DND-41 (cell line): ENCODE measurements around the gene ZSCAN4.

Source experiments
- ATAC-seq: fragments of 200-7000 bp; cut with Tn5 transposase; 3 replicates; pipeline ENCODE4 v1.9.1; 2021; ENCODE audit warnings: low read depth; ENCODE audit not compliant: insufficient read depth
- DNase-seq: peaks from one replicate; pipeline ENCODE4 v3.0.0-alpha.2; 2020
- H2AFZ ChIP-seq: 2 replicates; pipeline ENCODE4 v1.6.0; 2012; ENCODE audit warnings: low read depth, low read length
- H3K27ac ChIP-seq: 2 replicates; pipeline ENCODE4 v1.5.1; 2012; ENCODE audit warnings: low read length, inconsistent platforms
- H3K27me3 ChIP-seq: fragments of 200-600 bp; sonication (generic); 2 replicates; pipeline ENCODE4 v1.6.0; 2012; ENCODE audit warnings: low read length, mild to moderate bottlenecking, inconsistent platforms; ENCODE audit not compliant: insufficient read depth, poor library complexity
- H3K36me3 ChIP-seq: 2 replicates; pipeline ENCODE4 v1.5.1; 2012; ENCODE audit warnings: low read length, inconsistent platforms; ENCODE audit not compliant: insufficient read depth
- H3K4me1 ChIP-seq: 2 replicates; pipeline ENCODE4 v1.5.1; 2012; ENCODE audit warnings: mild to moderate bottlenecking, low read length; ENCODE audit not compliant: insufficient read depth
- H3K4me2 ChIP-seq: 2 replicates; pipeline ENCODE4 v1.6.0; 2012; ENCODE audit warnings: mild to moderate bottlenecking, moderate library complexity, low read length, inconsistent platforms; ENCODE audit not compliant: insufficient read depth
- H3K4me3 ChIP-seq, 2 experiments: fragments of 200-600 bp in 1 of 2; shearing (Covaris generic) in 1 of 2; 2 replicates each; pipeline ENCODE4 v1.5.1; 2012 to 2016; ENCODE audit warnings: inconsistent platforms in 2 of 2, low read length in 2 of 2, mild to moderate bottlenecking in 2 of 2, low read depth in 1 of 2, moderate library complexity in 1 of 2
- H3K79me2 ChIP-seq: 2 replicates; pipeline ENCODE4 v1.6.0; 2012; ENCODE audit warnings: low read length, inconsistent platforms; ENCODE audit not compliant: insufficient read depth
- H3K9ac ChIP-seq: 2 replicates; pipeline ENCODE4 v1.6.0; 2012; ENCODE audit warnings: low read depth, mild to moderate bottlenecking, inconsistent platforms, low read length, moderate library complexity
- H3K9me3 ChIP-seq: 2 replicates; pipeline ENCODE4 v1.5.1; 2012; ENCODE audit warnings: low read length, moderate library complexity, mild to moderate bottlenecking, inconsistent platforms; ENCODE audit not compliant: insufficient read depth, severe bottlenecking
- H4K20me1 ChIP-seq: 2 replicates; pipeline ENCODE4 v1.6.0; 2012; ENCODE audit warnings: low read length; ENCODE audit not compliant: insufficient read depth
- EZH2 ChIP-seq: IDR thresholded peaks from 3 replicates; pipeline ENCODE4 v1.6.1; 2012; ENCODE audit warnings: borderline replicate concordance, low read depth, mild to moderate bottlenecking, moderate library complexity, low read length, inconsistent platforms; ENCODE audit not compliant: severe bottlenecking
- TF ChIP-seq, protein P1 (sequence below): IDR thresholded peaks from 2 replicates; pipeline ENCODE4 v1.5.1; 2012; ENCODE audit warnings: borderline replicate concordance, low read length, moderate library complexity, mild to moderate bottlenecking; ENCODE audit not compliant: poor library complexity, severe bottlenecking; ENCODE audit errors: extremely low read depth

The ZSCAN4 gene

DNA sequence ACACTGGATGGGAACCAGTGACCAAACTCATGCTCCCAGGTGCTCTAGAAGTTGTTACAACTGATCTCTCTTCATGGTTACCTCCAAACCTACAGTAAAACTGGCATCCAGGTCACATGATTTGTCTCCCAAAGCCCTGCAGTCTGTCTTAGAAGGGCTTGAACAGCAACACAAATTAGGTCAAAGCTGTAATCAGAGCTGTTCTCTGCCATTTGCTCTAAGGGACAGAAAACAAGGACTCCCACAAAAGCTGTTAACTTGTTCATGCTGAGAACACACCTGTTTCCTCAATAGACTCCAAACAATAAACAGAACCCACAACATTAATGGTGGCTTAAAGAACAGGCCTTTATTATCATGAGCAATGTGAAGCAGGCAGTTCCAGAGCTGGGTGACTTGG, 50.7 kb downstream of the ZSCAN4 start:
- Histone ChIP-seq H4K20me1 (no peaks in the 10 kb centered on the region), H3K4me3 (no peak overlapping the region), H3K27me3 (no peaks in the 10 kb centered on the region), H3K79me2 (peaks cover 38% of the 10 kb centered on the region), H3K4me2 (no peak overlapping the region), H2AFZ (no peak overlapping the region), H3K4me1 (no peaks in the 10 kb centered on the region), H3K27ac (no peak overlapping the region), H3K36me3 (peaks cover 55% of the 10 kb centered on the region), H3K9ac (no peak overlapping the region), H3K9me3 (peaks cover 22% of the 10 kb centered on the region)
- TF ChIP-seq, protein P1, sequence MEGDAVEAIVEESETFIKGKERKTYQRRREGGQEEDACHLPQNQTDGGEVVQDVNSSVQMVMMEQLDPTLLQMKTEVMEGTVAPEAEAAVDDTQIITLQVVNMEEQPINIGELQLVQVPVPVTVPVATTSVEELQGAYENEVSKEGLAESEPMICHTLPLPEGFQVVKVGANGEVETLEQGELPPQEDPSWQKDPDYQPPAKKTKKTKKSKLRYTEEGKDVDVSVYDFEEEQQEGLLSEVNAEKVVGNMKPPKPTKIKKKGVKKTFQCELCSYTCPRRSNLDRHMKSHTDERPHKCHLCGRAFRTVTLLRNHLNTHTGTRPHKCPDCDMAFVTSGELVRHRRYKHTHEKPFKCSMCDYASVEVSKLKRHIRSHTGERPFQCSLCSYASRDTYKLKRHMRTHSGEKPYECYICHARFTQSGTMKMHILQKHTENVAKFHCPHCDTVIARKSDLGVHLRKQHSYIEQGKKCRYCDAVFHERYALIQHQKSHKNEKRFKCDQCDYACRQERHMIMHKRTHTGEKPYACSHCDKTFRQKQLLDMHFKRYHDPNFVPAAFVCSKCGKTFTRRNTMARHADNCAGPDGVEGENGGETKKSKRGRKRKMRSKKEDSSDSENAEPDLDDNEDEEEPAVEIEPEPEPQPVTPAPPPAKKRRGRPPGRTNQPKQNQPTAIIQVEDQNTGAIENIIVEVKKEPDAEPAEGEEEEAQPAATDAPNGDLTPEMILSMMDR: no peak
- TF ChIP-seq EZH2: no peak
- DNase-seq (no peak), ATAC-seq (no peak)

DNA sequence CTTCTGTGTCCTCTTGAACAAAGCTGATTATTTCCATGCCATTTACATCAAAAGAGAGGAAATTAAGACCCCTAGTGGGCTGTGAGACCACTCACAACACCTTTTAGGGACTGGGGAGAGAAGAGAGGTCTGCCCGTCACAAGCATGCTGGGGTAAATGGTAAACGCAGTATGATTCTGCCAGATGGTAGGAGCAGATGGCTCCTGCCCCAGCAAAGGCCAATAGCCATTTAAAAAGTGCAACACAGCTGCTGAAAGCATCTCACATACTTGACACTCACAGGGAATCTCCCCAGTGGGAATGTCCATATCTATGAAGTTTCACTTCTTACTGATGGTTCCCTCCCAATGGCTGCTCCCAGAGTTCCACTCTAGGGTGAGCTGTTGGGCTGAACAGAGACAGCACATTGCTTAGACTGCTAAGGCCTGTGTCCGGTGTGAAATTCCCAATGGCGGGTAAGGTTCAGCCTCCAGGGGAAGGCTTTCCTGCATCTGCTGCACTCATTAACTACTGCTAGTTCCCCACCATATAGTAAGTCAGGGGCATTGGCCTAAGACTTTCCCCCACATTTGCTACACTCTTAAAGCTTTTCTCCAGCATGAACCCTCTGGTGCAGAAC, 51.3 kb downstream of the ZSCAN4 start:
- no peak overlapping the region for H3K9ac ChIP-seq
- no peak for TF ChIP-seq EZH2
- DNase-seq: no peak

DNA sequence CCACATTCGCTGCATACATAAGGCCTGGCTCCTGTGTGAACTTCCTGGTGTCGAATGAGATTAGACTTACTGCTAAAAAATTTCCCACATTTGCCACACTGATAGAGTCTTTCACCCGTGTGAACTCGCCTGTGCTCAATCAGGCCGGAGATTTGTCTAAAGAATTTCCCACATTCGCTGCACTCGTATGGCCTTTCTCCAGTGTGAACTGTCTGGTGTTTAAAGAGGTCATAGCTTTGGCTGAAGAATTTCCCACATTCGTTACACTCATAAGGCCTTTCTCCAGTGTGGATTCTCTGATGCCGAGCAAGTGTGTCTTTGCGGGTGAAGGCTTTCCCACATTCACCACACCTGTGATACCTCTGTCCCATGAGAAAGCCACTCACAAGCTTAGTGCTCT, 52.1 kb downstream of the ZSCAN4 start:
- peaks cover 22% of the 10 kb centered on the region for H3K9me3 ChIP-seq
- H3K9ac ChIP-seq: no peak overlapping the region
- H3K79me2 ChIP-seq: peaks cover 51% of the 10 kb centered on the region
- H3K36me3 ChIP-seq: peaks cover 57% of the 10 kb centered on the region
- ATAC-seq (no peak), DNase-seq (no peak)
- no peak for TF ChIP-seq EZH2
- TF ChIP-seq, protein P1: no peak
- H3K27me3 ChIP-seq: no peaks in the 10 kb centered on the region
- no peak overlapping the region for H3K4me2 ChIP-seq
- no peak overlapping the region for H2AFZ ChIP-seq
- no peak overlapping the region for H3K4me3 ChIP-seq
- H4K20me1 ChIP-seq: no peaks in the 10 kb centered on the region
- H3K27ac ChIP-seq: no peak overlapping the region
- peaks cover 8% of the 10 kb centered on the region; the same call in 1 of the 2 replicates for H3K4me1 ChIP-seq

More for the DNA sequence above, 51.3 kb downstream of the ZSCAN4 start:
- Histone ChIP-seq H3K36me3 (peaks cover 55% of the 10 kb centered on the region), H3K27me3 (no peaks in the 10 kb centered on the region), H3K4me1 (no peaks in the 10 kb centered on the region), H4K20me1 (no peaks in the 10 kb centered on the region), H3K9me3 (peaks cover 22% of the 10 kb centered on the region), H3K4me3 (no peak overlapping the region), H3K4me2 (no peak overlapping the region), H2AFZ (no peak overlapping the region), H3K79me2 (peaks cover 42% of the 10 kb centered on the region), H3K27ac (no peak overlapping the region)
- no peak for ATAC-seq
